Stimulated activated naive CD4-positive, alpha-beta T cell (primary cell): ENCODE results near the gene FRRS1L.

ENCODE experiments used
- DNase-seq, 6 experiments: peaks; one replicate each; lab custom pipeline; 2025; lab: John Stamatoyannopoulos, UW

The FRRS1L gene

GRCh38 chr9:109166771-109167601 lies at the start of gene FRRS1L:
FRRS1L (minus strand) TSS chr9:109167249; CDS start chr9:109167138, 111 bp downstream.
- DNase-seq: no peak

GRCh38 chr9:109214414-109214813 lies 47.4 kb upstream of the FRRS1L start:
- no peak for DNase-seq

GRCh38 chr9:109213285-109214121 lies 46.5 kb upstream of the FRRS1L start:
- DNase-seq: no peak

GRCh38 chr9:109212768-109213167 lies 45.7 kb upstream of the FRRS1L start:
- DNase-seq: no peak

- DNase-seq: no peak
Observed at GRCh38 chr9:109206670-109207069, 39.6 kb upstream of the FRRS1L start.

GRCh38 chr9:109205526-109205925 lies 38.5 kb upstream of the FRRS1L start:
- DNase-seq: no peak

GRCh38 chr9:109203761-109204360 lies 36.8 kb upstream of the FRRS1L start:
- DNase-seq: no peak

GRCh38 chr9:109199676-109200075 lies 32.6 kb upstream of the FRRS1L start:
- DNase-seq: no peak

GRCh38 chr9:109198736-109199382 lies 31.8 kb upstream of the FRRS1L start:
- DNase-seq: no peak

- DNase-seq: no peak
Observed at GRCh38 chr9:109193974-109194556, 27.0 kb upstream of the FRRS1L start.

GRCh38 chr9:109192732-109193361 lies 25.8 kb upstream of the FRRS1L start:
- no peak for DNase-seq

- DNase-seq: no peak
Observed at GRCh38 chr9:109191746-109192145, 24.7 kb upstream of the FRRS1L start.

- DNase-seq: no peak
Observed at GRCh38 chr9:109190151-109190550, 23.1 kb upstream of the FRRS1L start.

- no peak for DNase-seq
Observed at GRCh38 chr9:109186857-109187520, 19.9 kb upstream of the FRRS1L start.

GRCh38 chr9:109182940-109183798 lies 16.1 kb upstream of the FRRS1L start:
- DNase-seq: no peak

- no peak for DNase-seq
Observed at GRCh38 chr9:109182550-109182939, 15.5 kb upstream of the FRRS1L start.

- peak in 3 of 6 experiments; percentile 34 to 36 (median 35) for DNase-seq
Observed at GRCh38 chr9:109181284-109181683, 14.2 kb upstream of the FRRS1L start.

GRCh38 chr9:109179801-109180523 lies 12.9 kb upstream of the FRRS1L start:
- no peak for DNase-seq

- no peak for DNase-seq
Observed at GRCh38 chr9:109176963-109177362, 9.9 kb upstream of the FRRS1L start.
